Activated CD8-positive, alpha-beta T cell treated with anti-CD3 and anti-CD28 coated beads, Interleukin-2, amount 10 ng/mL, durations not matched to agents 7 days and 5 days (primary cell): ENCODE results near the gene CCDC102B. TPM values are rescaled to one million over a fixed set of nuclear protein-coding genes. Genes with fewer than 3 reads are reported as not detected.
"Not testable (repeated sequence)": the region's sequence is repeated elsewhere in the genome, so short reads cannot be mapped to it uniquely, and the experiment has no call there.

Experiments
- ATAC-seq: fragments of 150-1000 bp; cut with Tn5 transposase; one replicate; pipeline ENCODE4 v1.10.0; 2021; ENCODE audit warnings: moderate library complexity
- CTCF ChIA-PET: fragments of 350-600 bp; sonication (Branson Sonifier 250); formaldehyde crosslinking; loops from one replicate; lab custom pipeline; 2021; ENCODE audit warnings: antibody characterized with exemption; lab: Charles Lee
- POLR2A ChIA-PET: fragments of 350-600 bp; sonication (Branson Sonifier 250); formaldehyde crosslinking; loops from one replicate; lab custom pipeline; 2021; ENCODE audit warnings: antibody characterized with exemption; lab: Charles Lee
- DNase-seq: peaks from one replicate; pipeline ENCODE4 v3.0.0-alpha.2; 2020
- H3K27ac Mint-ChIP-seq: one replicate; pipeline ENCODE4 v1.8.0; 2021; ENCODE audit warnings: mild to moderate bottlenecking, mixed read lengths
- H3K27me3 Mint-ChIP-seq: one replicate; pipeline ENCODE4 v1.8.0; 2021; ENCODE audit warnings: low read depth, mixed read lengths
- H3K36me3 Mint-ChIP-seq: one replicate; pipeline ENCODE4 v1.8.0; 2021; ENCODE audit warnings: low read depth, mixed read lengths
- H3K4me1 Mint-ChIP-seq: one replicate; pipeline ENCODE4 v1.8.0; 2021; ENCODE audit warnings: low read depth, mixed read lengths
- H3K4me3 Mint-ChIP-seq: one replicate; pipeline ENCODE4 v1.8.0; 2021; ENCODE audit warnings: mild to moderate bottlenecking, mixed read lengths
- H3K9me3 Mint-ChIP-seq: one replicate; pipeline ENCODE4 v1.8.0; 2022; ENCODE audit warnings: mixed read lengths; ENCODE audit not compliant: insufficient read depth
- total RNA-seq, 2 experiments: library from RNA; stranded (reverse); gene quantifications; one replicate each; pipeline ENCODE4 v1.2.3, GENCODE V29; 2021

The CCDC102B gene
- total RNA-seq, 2 experiments from 2014 or later, result 0.95 to 1.7 TPM

GRCh38 chr18:68992719-68993482, 195.0 kb downstream of the CCDC102B start:
- H3K4me3 Mint-ChIP-seq, result no peak overlapping the region
- ChIA-PET CTCF (no interaction called here), POLR2A (no interaction called here)
- no peak for DNase-seq
- no peaks in the 10 kb centered on the region for H3K4me1 Mint-ChIP-seq
- H3K36me3 Mint-ChIP-seq, result no peaks in the 10 kb centered on the region
- H3K27ac Mint-ChIP-seq, result no peak overlapping the region
- no peaks in the 10 kb centered on the region for H3K27me3 Mint-ChIP-seq
- no peaks in the 10 kb centered on the region for H3K9me3 Mint-ChIP-seq
- no peak for ATAC-seq

DNA sequence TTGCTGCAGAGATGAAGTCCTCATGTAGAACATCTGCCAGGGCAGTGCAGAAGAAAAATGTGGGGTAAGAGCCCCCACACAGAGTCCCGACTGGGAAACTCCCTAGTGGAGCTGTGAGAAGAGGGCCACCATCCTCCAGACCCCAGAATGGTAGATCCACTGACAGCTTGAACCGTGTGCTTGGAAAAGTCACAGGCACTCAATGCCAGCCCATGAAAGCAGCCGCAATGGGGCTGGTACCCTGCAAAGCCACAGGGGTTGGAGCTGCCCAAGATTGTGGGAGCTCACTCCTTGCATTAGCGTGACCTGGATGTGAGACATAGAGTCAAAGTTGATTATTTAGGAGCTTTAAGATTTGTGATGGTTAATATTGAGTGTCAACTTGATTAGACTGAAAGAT, 197.8 kb downstream of the CCDC102B start:
- no peaks in the 10 kb centered on the region for H3K36me3 Mint-ChIP-seq

DNA sequence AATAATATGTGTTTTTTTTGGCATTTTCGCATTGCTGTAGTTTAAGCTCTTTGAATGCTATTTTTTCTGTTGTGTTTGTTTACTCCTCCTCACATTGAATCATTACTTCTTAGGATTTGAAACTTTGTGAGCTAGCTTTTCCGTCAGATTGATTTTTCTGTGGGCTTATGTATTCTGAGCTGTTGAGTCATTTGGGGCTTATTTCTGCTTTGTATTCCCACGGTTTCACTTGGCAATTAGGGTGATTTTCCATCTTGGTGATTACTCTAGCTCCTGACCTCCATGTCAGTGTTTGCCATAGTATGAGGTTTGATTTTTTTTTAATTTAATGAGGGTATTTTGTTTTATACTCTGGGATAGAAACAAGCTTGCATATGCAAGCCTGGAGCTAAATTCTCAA, 200.0 kb downstream of the CCDC102B start:
- no peaks in the 10 kb centered on the region for H3K4me1 Mint-ChIP-seq
- no peaks in the 10 kb centered on the region for H3K9me3 Mint-ChIP-seq
- no peaks in the 10 kb centered on the region for H3K27me3 Mint-ChIP-seq
- no peak overlapping the region for H3K27ac Mint-ChIP-seq
- no peaks in the 10 kb centered on the region for H3K36me3 Mint-ChIP-seq
- CTCF ChIA-PET, result no interaction called here
- H3K4me3 Mint-ChIP-seq, result no peak overlapping the region
- no peak for DNase-seq
- POLR2A ChIA-PET, result no interaction called here
- no peak for ATAC-seq

More for the DNA sequence above, 197.8 kb downstream of the CCDC102B start:
- CTCF ChIA-PET, result no interaction called here
- DNase-seq (no peak), ATAC-seq (no peak)
- Mint-ChIP-seq H3K4me1 (no peaks in the 10 kb centered on the region), H3K9me3 (no peaks in the 10 kb centered on the region), H3K27me3 (no peaks in the 10 kb centered on the region), H3K4me3 (no peak overlapping the region), H3K27ac (no peak overlapping the region)
- POLR2A ChIA-PET, result no interaction called here

DNA sequence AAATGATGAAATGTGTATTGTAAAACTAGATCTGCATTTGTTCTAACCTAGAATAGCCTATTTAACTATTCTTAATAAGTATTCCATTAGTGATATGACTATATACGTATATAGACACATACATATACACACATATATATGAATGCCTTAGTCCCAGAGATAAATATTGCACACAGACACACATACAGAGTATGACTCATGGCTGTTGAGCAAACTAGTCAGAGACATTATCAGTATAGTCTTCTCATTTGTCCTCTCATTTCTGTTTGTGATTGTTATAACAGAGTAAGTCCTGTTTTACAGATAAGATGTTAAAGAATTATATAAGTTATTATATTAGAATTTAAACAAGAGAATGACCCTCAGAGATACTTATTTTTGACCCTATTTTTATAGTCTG, 202.5 kb downstream of the CCDC102B start:
- Mint-ChIP-seq H3K27me3 (no peaks in the 10 kb centered on the region), H3K4me1 (no peaks in the 10 kb centered on the region), H3K27ac (no peak overlapping the region), H3K4me3 (no peak overlapping the region), H3K36me3 (no peaks in the 10 kb centered on the region), H3K9me3 (no peaks in the 10 kb centered on the region)
- ChIA-PET CTCF (no interaction called here), POLR2A (no interaction called here)
- ATAC-seq (no peak), DNase-seq (no peak)

DNA sequence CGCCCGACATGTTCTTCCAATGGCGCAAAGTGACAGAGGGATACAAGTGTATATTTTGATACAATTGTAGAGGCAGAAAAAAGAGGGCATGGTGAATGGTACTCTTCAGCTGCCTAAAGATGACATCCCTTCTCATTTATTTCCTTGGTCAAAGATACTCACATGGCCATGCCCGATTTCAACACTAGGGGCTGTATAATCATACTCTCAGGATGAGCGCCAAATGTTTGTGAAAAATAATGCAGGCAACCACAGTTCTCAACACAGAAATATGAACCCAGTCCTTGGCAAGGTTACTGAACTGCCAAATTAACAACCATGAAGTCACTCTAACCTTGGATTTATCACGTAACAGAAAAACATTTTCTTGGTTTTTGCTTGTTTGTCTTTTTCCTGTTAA, 204.4 kb downstream of the CCDC102B start:
- DNase-seq, result no peak
- ChIA-PET CTCF (no interaction called here), POLR2A (no interaction called here)
- Mint-ChIP-seq H3K27ac (no peak overlapping the region), H3K4me1 (no peaks in the 10 kb centered on the region), H3K27me3 (no peaks in the 10 kb centered on the region), H3K36me3 (no peaks in the 10 kb centered on the region), H3K4me3 (no peak overlapping the region), H3K9me3 (no peaks in the 10 kb centered on the region)
- no peak for ATAC-seq

GRCh38 chr18:69006212-69006611, 208.3 kb downstream of the CCDC102B start:
- ATAC-seq, POLR2A ChIA-PET, H3K36me3 Mint-ChIP-seq, H3K27me3 Mint-ChIP-seq, DNase-seq, H3K4me1 Mint-ChIP-seq, CTCF ChIA-PET, H3K9me3 Mint-ChIP-seq, H3K27ac Mint-ChIP-seq, H3K4me3 Mint-ChIP-seq: not testable (repeated sequence)

GRCh38 chr18:69008538-69008937, 210.7 kb downstream of the CCDC102B start:
- ATAC-seq (no peak), DNase-seq (no peak)
- Mint-ChIP-seq H3K36me3 (no peaks in the 10 kb centered on the region), H3K27me3 (no peaks in the 10 kb centered on the region), H3K4me1 (no peaks in the 10 kb centered on the region), H3K9me3 (no peaks in the 10 kb centered on the region), H3K27ac (no peak overlapping the region), H3K4me3 (no peak overlapping the region)
- ChIA-PET POLR2A (no interaction called here), CTCF (no interaction called here)

DNA sequence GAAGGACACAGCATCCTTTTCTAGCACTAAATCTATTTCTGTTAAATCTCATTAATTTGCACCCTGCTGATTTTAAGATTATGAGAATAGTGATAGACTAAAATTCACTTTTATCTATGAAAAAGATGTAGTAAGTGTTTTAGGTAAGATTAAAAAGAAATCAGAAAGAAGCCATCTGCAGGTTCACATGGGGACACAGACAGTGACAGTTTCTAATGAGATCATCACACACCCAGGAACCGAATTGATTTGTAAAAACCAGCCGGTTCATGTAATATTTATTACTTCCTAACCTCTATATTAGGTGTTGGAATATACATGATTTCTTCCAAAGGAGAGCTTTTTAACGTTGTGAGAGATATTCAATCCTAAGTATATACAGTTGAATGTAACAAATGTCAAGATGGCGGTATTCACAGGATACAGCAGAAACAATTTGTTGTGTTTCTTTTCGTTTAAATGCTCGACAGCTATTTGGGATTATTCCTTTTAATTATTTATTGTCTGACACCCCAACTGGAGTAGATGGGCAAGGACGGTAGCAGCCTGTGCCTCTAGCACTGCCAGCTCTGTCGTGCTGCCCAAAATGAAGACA, 223.4 kb downstream of the CCDC102B start:
- no peak for DNase-seq
- no peak for ATAC-seq
- H3K27ac Mint-ChIP-seq, result no peak overlapping the region
- POLR2A ChIA-PET, result no interaction called here
- H3K27me3 Mint-ChIP-seq, result no peaks in the 10 kb centered on the region
- H3K4me3 Mint-ChIP-seq, result no peak overlapping the region
- no peaks in the 10 kb centered on the region for H3K9me3 Mint-ChIP-seq
- no peaks in the 10 kb centered on the region for H3K36me3 Mint-ChIP-seq
- no peaks in the 10 kb centered on the region for H3K4me1 Mint-ChIP-seq
- CTCF ChIA-PET, result no interaction called here

DNA sequence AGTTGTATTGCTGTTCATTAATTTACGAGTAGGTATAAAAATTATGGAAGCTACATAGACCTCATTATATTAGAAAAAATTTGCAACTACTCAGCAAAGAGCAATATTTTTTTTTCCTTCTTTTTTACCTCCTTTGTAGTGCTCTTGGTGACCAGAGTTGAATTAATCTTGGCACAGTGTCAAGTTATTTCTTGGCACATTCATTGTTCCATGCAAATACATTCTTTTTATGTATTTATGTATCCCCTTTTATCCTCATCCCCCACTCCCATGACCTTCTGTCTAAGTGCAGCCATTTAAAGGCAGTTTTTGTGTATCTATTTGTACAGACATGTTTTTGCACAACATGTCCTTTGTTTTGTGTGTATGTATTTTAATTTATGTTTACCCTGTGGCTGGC, 224.5 kb downstream of the CCDC102B start:
- no peaks in the 10 kb centered on the region for H3K9me3 Mint-ChIP-seq
- H3K27me3 Mint-ChIP-seq, result no peaks in the 10 kb centered on the region
- POLR2A ChIA-PET, result no interaction called here
- no peaks in the 10 kb centered on the region for H3K36me3 Mint-ChIP-seq
- no peaks in the 10 kb centered on the region for H3K4me1 Mint-ChIP-seq
- no peak overlapping the region for H3K4me3 Mint-ChIP-seq
- CTCF ChIA-PET, result no interaction called here
- no peak overlapping the region for H3K27ac Mint-ChIP-seq
- DNase-seq, result no peak
- ATAC-seq, result no peak

DNA sequence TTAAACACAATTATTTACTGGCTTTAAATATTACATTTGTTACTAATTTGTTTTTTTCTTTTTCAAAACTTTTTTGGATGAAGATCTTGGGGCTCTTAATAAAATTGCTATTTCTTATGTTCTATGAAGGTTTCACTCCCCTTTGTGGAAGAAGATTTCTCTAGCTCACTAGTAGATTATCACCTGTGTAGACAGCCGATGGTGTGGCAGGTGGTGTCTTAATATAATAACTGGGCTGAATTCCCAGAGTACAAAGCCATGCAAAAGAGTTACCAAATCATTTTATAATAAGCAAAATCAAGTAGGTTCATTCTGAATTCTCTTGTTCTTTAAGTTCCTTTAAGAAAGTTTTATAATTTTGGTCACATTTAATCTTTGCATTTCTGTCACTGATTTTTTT, 233.7 kb downstream of the CCDC102B start:
- H3K36me3 Mint-ChIP-seq, result no peaks in the 10 kb centered on the region
- CTCF ChIA-PET, result no interaction called here
- DNase-seq, result no peak
- ATAC-seq, result no peak
- no peak overlapping the region for H3K27ac Mint-ChIP-seq
- H3K9me3 Mint-ChIP-seq, result no peaks in the 10 kb centered on the region
- no peaks in the 10 kb centered on the region for H3K4me1 Mint-ChIP-seq
- no peak overlapping the region for H3K4me3 Mint-ChIP-seq
- POLR2A ChIA-PET, result no interaction called here
- H3K27me3 Mint-ChIP-seq, result no peaks in the 10 kb centered on the region

DNA sequence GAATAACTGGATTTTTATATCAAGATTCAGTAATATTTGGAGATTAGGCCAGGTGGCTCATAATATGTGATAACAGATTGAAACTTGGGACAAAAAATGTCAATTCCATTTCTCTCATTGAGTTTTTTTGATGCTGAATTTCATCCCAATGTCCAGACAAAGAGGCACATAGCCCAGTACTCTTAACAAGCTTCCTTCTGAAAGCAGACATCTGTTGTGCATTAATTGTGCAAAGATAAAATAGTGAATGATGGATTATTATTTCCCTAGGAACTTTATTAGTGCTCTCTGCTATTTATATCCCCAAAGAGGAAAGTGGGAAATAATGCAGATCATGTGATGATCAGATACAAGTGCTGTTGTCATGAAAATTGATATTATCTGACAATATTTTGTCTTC, 234.1 kb downstream of the CCDC102B start:
- Mint-ChIP-seq H3K9me3 (no peaks in the 10 kb centered on the region), H3K4me1 (no peaks in the 10 kb centered on the region), H3K4me3 (no peak overlapping the region), H3K27me3 (no peaks in the 10 kb centered on the region), H3K27ac (no peak overlapping the region), H3K36me3 (no peaks in the 10 kb centered on the region)
- DNase-seq, result no peak
- no peak for ATAC-seq
- POLR2A ChIA-PET, result no interaction called here
- CTCF ChIA-PET, result no interaction called here

DNA sequence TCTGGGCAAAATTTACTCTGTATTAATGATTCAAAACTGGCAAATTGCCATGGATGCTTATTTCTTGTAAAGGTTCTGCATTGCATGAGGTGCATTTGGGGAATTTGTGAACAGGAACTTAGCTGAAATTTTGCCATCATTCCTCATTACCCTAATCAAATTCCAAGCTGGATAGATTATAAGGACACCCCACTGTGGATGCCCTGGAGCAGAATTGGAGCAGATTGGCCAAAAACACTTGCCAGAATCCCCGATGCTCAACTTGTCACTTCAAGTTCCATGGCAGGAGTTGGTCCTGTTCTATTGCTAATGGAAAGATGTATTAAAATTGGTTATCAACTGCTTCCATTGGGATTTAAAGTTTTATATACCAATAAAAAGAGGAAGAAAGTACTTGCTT, 237.9 kb downstream of the CCDC102B start:
- Mint-ChIP-seq H3K4me1 (no peaks in the 10 kb centered on the region), H3K9me3 (no peaks in the 10 kb centered on the region), H3K27me3 (no peaks in the 10 kb centered on the region), H3K36me3 (no peaks in the 10 kb centered on the region), H3K4me3 (no peak overlapping the region), H3K27ac (no peak overlapping the region)
- ChIA-PET POLR2A (no interaction called here), CTCF (no interaction called here)
- no peak for ATAC-seq
- no peak for DNase-seq
